B cell (primary cell): ENCODE measurements around the gene IL1F10. TPM values are rescaled to one million over a fixed set of nuclear protein-coding genes. Genes with fewer than 3 reads are reported as not detected.

Experiments used
- ATAC-seq: fragments of 200-7000 bp; cut with Tn5 transposase; one replicate; pipeline ENCODE4 v1.10.0; 2021; ENCODE audit warnings: low read depth, mild to moderate bottlenecking, moderate number of reproducible peaks, moderate library complexity
- CTCF ChIA-PET: fragments of 350-600 bp; sonication (Branson Sonifier 250); formaldehyde crosslinking; loops from one replicate; lab custom pipeline; 2021; ENCODE audit warnings: antibody characterized with exemption, inconsistent platforms; lab: Charles Lee
- POLR2A ChIA-PET: fragments of 350-600 bp; sonication (Branson Sonifier 250); formaldehyde crosslinking; loops from one replicate; lab custom pipeline; 2021; ENCODE audit warnings: antibody characterized with exemption; lab: Charles Lee
- DNase-seq: peaks from one replicate; pipeline ENCODE4 v3.0.0; 2013
- H2AFZ ChIP-seq: 2 replicates; pipeline ENCODE4 v1.6.1; 2012; ENCODE audit warnings: mild to moderate bottlenecking, low read depth, low read length; ENCODE audit not compliant: insufficient read depth, poor library complexity, severe bottlenecking
- H3K27ac ChIP-seq, 2 donors: 1 replicate in 1 of 2; 2 replicates in 1 of 2; pipeline ENCODE4 v1.5.1; 2012 to 2013; ENCODE audit warnings: low read length in 2 of 2, mild to moderate bottlenecking in 2 of 2, moderate library complexity in 1 of 2
- H3K27me3 ChIP-seq, 4 experiments: fragments of 200-600 bp in 1 of 4; sonication (generic) in 1 of 4; replicated peaks in 1 of 4; 1 replicate in 2 of 4; 2 replicates in 2 of 4; pipeline versions ENCODE4 v1.6.1 to v1.7.0; 2013 to 2016; ENCODE audit warnings: low read length in 3 of 4, mild to moderate bottlenecking in 2 of 4, mixed read lengths in 1 of 4, moderate library complexity in 1 of 4; ENCODE audit not compliant: insufficient read depth in 4 of 4, control insufficient read depth in 3 of 4; ENCODE audit errors: control extremely low read depth in 1 of 4
- H3K36me3 ChIP-seq, 2 experiments: replicated peaks in 1 of 2; 1 replicate in 1 of 2; 2 replicates in 1 of 2; pipeline versions ENCODE4 v1.6.1 to v1.7.1; 2013; ENCODE audit warnings: low read length in 1 of 2; ENCODE audit not compliant: insufficient read depth in 2 of 2, control insufficient read depth in 1 of 2; ENCODE audit errors: control extremely low read depth in 1 of 2, extremely low read depth in 1 of 2
- H3K4me1 ChIP-seq, 2 donors: fragments of 200-600 bp in 1 of 2; sonication (generic) in 1 of 2; 1 replicate in 1 of 2; 2 replicates in 1 of 2; pipeline versions ENCODE4 v1.5.1 to v1.6.1; 2013 to 2017; ENCODE audit warnings: low read length in 2 of 2; ENCODE audit not compliant: control insufficient read depth in 2 of 2, insufficient read depth in 2 of 2
- H3K4me2 ChIP-seq: replicated peaks from 2 replicates; pipeline ENCODE3; 2012; ENCODE audit warnings: mild to moderate bottlenecking, low read depth, low read length; ENCODE audit not compliant: poor library complexity, severe bottlenecking
- H3K4me3 ChIP-seq, 5 experiments: fragments of 200-600 bp in 1 of 5; sonication (generic) in 1 of 5; 1 replicate in 3 of 5; 2 replicates in 2 of 5; pipeline versions ENCODE4 v1.5.1 to v1.7.0; 2011 to 2016; ENCODE audit warnings: low read length in 4 of 5, mild to moderate bottlenecking in 4 of 5, low read depth in 2 of 5, control low read depth in 1 of 5, moderate library complexity in 1 of 5; ENCODE audit not compliant: insufficient read depth in 1 of 5; ENCODE audit errors: control extremely low read depth in 1 of 5, extremely low read depth in 1 of 5
- H3K79me2 ChIP-seq: fragments of 200-600 bp; sonication (generic); one replicate; pipeline ENCODE4 v1.6.0; 2016; ENCODE audit warnings: low read length; ENCODE audit not compliant: control insufficient read depth, insufficient read depth
- H3K9ac ChIP-seq: fragments of 200-600 bp; sonication (generic); 2 replicates; pipeline ENCODE4 v1.6.1; 2017; ENCODE audit warnings: mild to moderate bottlenecking, low read length, moderate library complexity
- H3K9me3 ChIP-seq, 3 donors: one replicate each; pipeline versions ENCODE4 v1.6.1 to v1.7.1; 2013; ENCODE audit warnings: low read length in 2 of 3; ENCODE audit not compliant: control insufficient read depth in 2 of 3, insufficient read depth in 1 of 3; ENCODE audit errors: control extremely low read depth in 1 of 3
- H4K20me1 ChIP-seq: 2 replicates; pipeline ENCODE4 v1.6.0; 2012; ENCODE audit warnings: mild to moderate bottlenecking, low read length; ENCODE audit not compliant: insufficient read depth, control insufficient read depth, poor library complexity, severe bottlenecking
- H3K27ac Mint-ChIP-seq: one replicate; pipeline ENCODE4 v1.8.0; 2021; ENCODE audit warnings: mixed read lengths
- H3K27me3 Mint-ChIP-seq: one replicate; pipeline ENCODE4 v1.8.0; 2021; ENCODE audit warnings: mixed read lengths
- H3K4me1 Mint-ChIP-seq: one replicate; pipeline ENCODE4 v1.8.0; 2021; ENCODE audit warnings: mixed read lengths
- H3K4me3 Mint-ChIP-seq: one replicate; pipeline ENCODE4 v1.8.0; 2021; ENCODE audit warnings: mixed read lengths
- H3K9me3 Mint-ChIP-seq: one replicate; pipeline ENCODE4 v1.8.0; 2022; ENCODE audit warnings: mixed read lengths; ENCODE audit not compliant: insufficient read depth
- EZH2 ChIP-seq: IDR thresholded peaks from 2 replicates; pipeline ENCODE4 v1.6.1; 2012; ENCODE audit warnings: borderline replicate concordance, low read depth, mild to moderate bottlenecking, moderate library complexity, low read length; ENCODE audit not compliant: insufficient read depth, poor library complexity, severe bottlenecking
- WGBS: methylation state at CpG from one replicate; pipeline ENCODE4 v1.1.5; 2013; ENCODE audit warnings: missing lambda C conversion rate; ENCODE audit not compliant: insufficient coverage; 5-methylcytosine and 5-hydroxymethylcytosine counted together
- intact Hi-C: fragments of 100-400 bp; cut with micrococcal nuclease; formaldehyde crosslinking; loops from one replicate; pipeline ENCODE4 v1.10.0; 2022
- polyA plus RNA-seq: library from polyadenylated mRNA; depleted of rRNA; stranded (reverse); fragments of >200 nt; gene quantifications from 2 replicates; pipeline ENCODE4 v1.2.3, GENCODE V29; 2012
- total RNA-seq, 2 donors: library from RNA; stranded (reverse); fragments of 120-200 nt in 1 of 2; gene quantifications; 1 replicate in 1 of 2; 2 replicates in 1 of 2; pipeline versions ENCODE4 v1.2.3 to v1.2.4, GENCODE V29; 2013 to 2022
- TF ChIP-seq, protein P1 (sequence below): fragments of 200-600 bp; IDR thresholded peaks from one replicate; pipeline ENCODE4 v1.8.0; 2022; ENCODE audit warnings: antibody characterized with exemption, mild to moderate bottlenecking

Gene IL1F10
- total and polyA plus RNA-seq, 2 donors (not counting 1 experiment from before 2014, with no cell fraction given): not detected

DNA sequence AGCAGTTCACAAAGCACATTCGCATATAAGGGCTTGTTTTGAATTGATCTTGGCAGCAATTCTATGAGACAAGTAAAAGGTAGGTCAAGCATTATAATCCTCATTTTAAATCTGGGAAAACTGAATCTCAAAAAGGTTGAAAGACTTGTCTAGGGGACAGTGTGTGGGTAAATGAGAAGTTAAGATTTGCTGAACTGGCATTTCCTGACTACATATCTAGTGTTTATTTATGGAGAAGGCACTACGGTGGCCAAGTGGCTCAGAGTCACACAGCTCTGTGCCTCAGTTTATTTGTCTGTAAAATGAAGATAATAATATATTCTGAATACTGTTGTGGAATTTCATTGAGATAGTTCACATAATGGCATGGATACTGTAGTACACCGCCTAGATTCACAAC, 43.4 kb downstream of the IL1F10 start:
- Histone ChIP-seq H4K20me1 (no peaks in the 10 kb centered on the region), H2AFZ (no peak overlapping the region), H3K4me2 (no peak overlapping the region), H3K9ac (no peak overlapping the region), H3K27me3 (peaks cover 0 to 6% (median 2%) of the 10 kb centered on the region in 4 experiments), H3K4me1 (peaks cover 13 to 15% of the 10 kb centered on the region in 2 donors), H3K36me3 (no peaks in the 10 kb centered on the region), H3K27ac (no peak overlapping the region), H3K9me3 (no peaks in the 10 kb centered on the region), H3K79me2 (no peaks in the 10 kb centered on the region), H3K4me3 (no peak overlapping the region)
- TF ChIP-seq, protein P1, sequence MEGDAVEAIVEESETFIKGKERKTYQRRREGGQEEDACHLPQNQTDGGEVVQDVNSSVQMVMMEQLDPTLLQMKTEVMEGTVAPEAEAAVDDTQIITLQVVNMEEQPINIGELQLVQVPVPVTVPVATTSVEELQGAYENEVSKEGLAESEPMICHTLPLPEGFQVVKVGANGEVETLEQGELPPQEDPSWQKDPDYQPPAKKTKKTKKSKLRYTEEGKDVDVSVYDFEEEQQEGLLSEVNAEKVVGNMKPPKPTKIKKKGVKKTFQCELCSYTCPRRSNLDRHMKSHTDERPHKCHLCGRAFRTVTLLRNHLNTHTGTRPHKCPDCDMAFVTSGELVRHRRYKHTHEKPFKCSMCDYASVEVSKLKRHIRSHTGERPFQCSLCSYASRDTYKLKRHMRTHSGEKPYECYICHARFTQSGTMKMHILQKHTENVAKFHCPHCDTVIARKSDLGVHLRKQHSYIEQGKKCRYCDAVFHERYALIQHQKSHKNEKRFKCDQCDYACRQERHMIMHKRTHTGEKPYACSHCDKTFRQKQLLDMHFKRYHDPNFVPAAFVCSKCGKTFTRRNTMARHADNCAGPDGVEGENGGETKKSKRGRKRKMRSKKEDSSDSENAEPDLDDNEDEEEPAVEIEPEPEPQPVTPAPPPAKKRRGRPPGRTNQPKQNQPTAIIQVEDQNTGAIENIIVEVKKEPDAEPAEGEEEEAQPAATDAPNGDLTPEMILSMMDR: no peak
- TF ChIP-seq EZH2: no peak
- 100% methylated on average over 1 of the region's 3 CpGs for WGBS
- ATAC-seq (no peak), DNase-seq (no peak)
- Mint-ChIP-seq H3K27me3 (peaks cover 16% of the 10 kb centered on the region), H3K4me1 (no peaks in the 10 kb centered on the region), H3K27ac (no peak overlapping the region), H3K4me3 (no peak overlapping the region), H3K9me3 (no peaks in the 10 kb centered on the region)
- ChIA-PET CTCF (no interaction called here), POLR2A (no interaction called here)
- intact Hi-C loops: no loop called here

DNA sequence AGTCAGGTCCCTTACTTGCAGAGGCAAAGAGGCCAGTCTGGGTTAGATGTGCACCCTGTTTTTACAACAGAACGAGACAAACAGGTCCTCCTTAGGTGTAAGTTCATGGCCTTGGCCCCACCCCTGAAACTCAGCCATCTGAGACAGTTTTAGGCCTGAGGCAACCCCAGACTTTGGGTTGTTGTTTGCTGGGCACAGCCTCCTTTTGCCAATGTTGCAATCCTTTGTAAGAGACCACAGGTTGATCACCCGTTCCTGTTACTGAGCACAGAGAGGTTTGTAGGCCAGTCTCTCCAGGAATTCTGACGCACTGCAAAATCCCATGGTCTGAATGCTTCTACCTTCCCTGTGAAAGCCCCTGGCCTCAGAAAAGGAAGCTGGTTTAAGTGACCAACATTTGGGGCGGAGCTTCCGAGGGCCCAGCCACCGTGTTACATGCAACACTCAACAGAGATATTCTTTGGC, 44.1 kb downstream of the IL1F10 start:
- ChIA-PET POLR2A (no interaction called here), CTCF (no interaction called here)
- peaks cover 15% of the 10 kb centered on the region for H3K27me3 Mint-ChIP-seq
- TF ChIP-seq EZH2: no peak
- TF ChIP-seq, protein P1: no peak
- peaks cover 0 to 6% (median 2%) of the 10 kb centered on the region in 4 experiments for H3K27me3 ChIP-seq
- no peak for DNase-seq
- H3K4me1 Mint-ChIP-seq: peaks cover 5% of the 10 kb centered on the region
- no peaks in the 10 kb centered on the region for H4K20me1 ChIP-seq
- H2AFZ ChIP-seq: no peak overlapping the region
- no peak overlapping the region for H3K4me3 ChIP-seq
- peaks cover 20 to 22% of the 10 kb centered on the region in 2 donors for H3K4me1 ChIP-seq
- no peak overlapping the region for H3K9ac ChIP-seq
- no peaks in the 10 kb centered on the region for H3K9me3 Mint-ChIP-seq
- no peaks in the 10 kb centered on the region for H3K9me3 ChIP-seq
- no peak overlapping the region for H3K4me3 Mint-ChIP-seq
- intact Hi-C loops: no loop called here
- H3K36me3 ChIP-seq: no peaks in the 10 kb centered on the region
- H3K27ac Mint-ChIP-seq: no peak overlapping the region
- H3K27ac ChIP-seq: no peak overlapping the region
- 91% methylated on average over 3 of the region's 6 CpGs for WGBS
- H3K4me2 ChIP-seq: no peak overlapping the region
- no peaks in the 10 kb centered on the region for H3K79me2 ChIP-seq
- ATAC-seq: no peak
